ENCODE data around the gene MACF1. TPM values are rescaled to one million over a fixed set of nuclear protein-coding genes. Genes with fewer than 3 reads are reported as not detected.

MACF1 gene
- total RNA-seq, 1 experiment from 2014 or later: 190 TPM

DNA sequence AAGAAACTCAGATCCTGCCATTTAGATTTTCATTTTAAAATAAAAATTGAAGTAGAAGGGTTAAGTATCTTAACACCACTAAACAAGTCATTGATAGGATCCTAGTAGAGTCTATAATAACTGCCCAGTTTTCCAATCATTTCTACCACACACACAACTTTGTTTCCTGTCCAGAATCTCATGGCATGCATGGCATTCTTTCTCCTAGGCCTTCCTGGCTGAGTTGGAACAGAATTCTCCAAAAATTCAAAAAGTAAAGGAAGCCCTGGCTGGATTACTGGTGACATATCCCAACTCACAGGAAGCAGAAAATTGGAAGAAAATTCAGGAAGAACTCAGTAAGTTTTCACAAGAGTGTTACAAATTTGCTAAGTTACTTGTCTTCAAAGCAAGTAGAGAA lies 175.5 kb downstream of the MACF1 start:
- H3K4me3 Mint-ChIP-seq: no peak overlapping the region
- H3K4ac ChIP-seq (ENCODE audit: low read depth, low read length): no peak overlapping the region
- H3K9me3 Mint-ChIP-seq: no peaks in the 10 kb centered on the region
- H2BK15ac ChIP-seq (ENCODE audit: low read depth, low read length): no peak overlapping the region
- no peaks in the 10 kb centered on the region for H3K23me2 ChIP-seq (ENCODE audit: insufficient read length, low read depth, low read length, poor library complexity, severe bottlenecking)
- H3K79me2 ChIP-seq (ENCODE audit: insufficient read depth, low read length): no peaks in the 10 kb centered on the region
- no peak overlapping the region for H3K27ac ChIP-seq (ENCODE audit: insufficient read length, low read depth, low read length)
- no peaks in the 10 kb centered on the region; the same call in 1 of the 2 replicates for H3K27me3 Mint-ChIP-seq (ENCODE audit: low read depth)
- no peak overlapping the region for H3K18ac ChIP-seq (ENCODE audit: insufficient read length, low read depth, low read length)
- DNase-seq: no peak
- H2BK120ac ChIP-seq (ENCODE audit: low read depth, low read length, poor library complexity, severe bottlenecking): no peak overlapping the region
- no peak overlapping the region for H3K14ac ChIP-seq (ENCODE audit: insufficient read depth, low read length)
- H4K8ac ChIP-seq (replicated peaks; ENCODE audit: insufficient read length, low read depth, low read length): no peak overlapping the region
- no peak overlapping the region for H2AK5ac ChIP-seq (ENCODE audit: insufficient read length, low read length)
- no peaks in the 10 kb centered on the region for H3K27me3 ChIP-seq (ENCODE audit: insufficient read depth, low read length)
- no peaks in the 10 kb centered on the region for H4K20me1 ChIP-seq (ENCODE audit: control insufficient read depth, insufficient read depth, insufficient read length)
- H3K23ac ChIP-seq (ENCODE audit: insufficient read length, low read depth, low read length): no peak overlapping the region
- H4K91ac ChIP-seq (ENCODE audit: insufficient read length, low read depth, low read length): no peak overlapping the region
- no peak overlapping the region for H3K27ac Mint-ChIP-seq
- H3K4me1 Mint-ChIP-seq: peaks cover 0 to 2% of the 10 kb centered on the region in 2 experiments; a peak in 1 of 4 replicates
- no peak overlapping the region for H2BK20ac ChIP-seq (ENCODE audit: low read depth, low read length, poor library complexity, severe bottlenecking)
- peaks cover 14 to 58% (median 57%) of the 10 kb centered on the region in 3 experiments; a peak in 6 of 7 replicates for H3K36me3 Mint-ChIP-seq (ENCODE audit: insufficient read depth in 1 of 3, low read depth in 3 of 3)
- no peak overlapping the region for H3K56ac ChIP-seq (ENCODE audit: insufficient read length, low read depth, low read length)
- H3T11ph ChIP-seq (ENCODE audit: low read length): no peak overlapping the region
- no peak overlapping the region for H3K4me2 ChIP-seq (ENCODE audit: insufficient read depth, insufficient read length, low read length)
- H4K5ac ChIP-seq (ENCODE audit: insufficient read length, low read depth, low read length): no peak overlapping the region
- H2AFZ ChIP-seq (ENCODE audit: low read length): no peak overlapping the region
- H3K79me1 ChIP-seq (ENCODE audit: insufficient read depth, low read depth, low read length, poor library complexity, severe bottlenecking): no peaks in the 10 kb centered on the region
- no peaks in the 10 kb centered on the region for H3K4me1 ChIP-seq (ENCODE audit: insufficient read depth, low read length)
- no peaks in the 10 kb centered on the region for H3K9me3 ChIP-seq (ENCODE audit: control insufficient read depth, low read depth, low read length)
- TF ChIP-seq, protein P1, sequence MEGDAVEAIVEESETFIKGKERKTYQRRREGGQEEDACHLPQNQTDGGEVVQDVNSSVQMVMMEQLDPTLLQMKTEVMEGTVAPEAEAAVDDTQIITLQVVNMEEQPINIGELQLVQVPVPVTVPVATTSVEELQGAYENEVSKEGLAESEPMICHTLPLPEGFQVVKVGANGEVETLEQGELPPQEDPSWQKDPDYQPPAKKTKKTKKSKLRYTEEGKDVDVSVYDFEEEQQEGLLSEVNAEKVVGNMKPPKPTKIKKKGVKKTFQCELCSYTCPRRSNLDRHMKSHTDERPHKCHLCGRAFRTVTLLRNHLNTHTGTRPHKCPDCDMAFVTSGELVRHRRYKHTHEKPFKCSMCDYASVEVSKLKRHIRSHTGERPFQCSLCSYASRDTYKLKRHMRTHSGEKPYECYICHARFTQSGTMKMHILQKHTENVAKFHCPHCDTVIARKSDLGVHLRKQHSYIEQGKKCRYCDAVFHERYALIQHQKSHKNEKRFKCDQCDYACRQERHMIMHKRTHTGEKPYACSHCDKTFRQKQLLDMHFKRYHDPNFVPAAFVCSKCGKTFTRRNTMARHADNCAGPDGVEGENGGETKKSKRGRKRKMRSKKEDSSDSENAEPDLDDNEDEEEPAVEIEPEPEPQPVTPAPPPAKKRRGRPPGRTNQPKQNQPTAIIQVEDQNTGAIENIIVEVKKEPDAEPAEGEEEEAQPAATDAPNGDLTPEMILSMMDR (conservative IDR thresholded peaks at IDR 0.05): no peak
- H2BK12ac ChIP-seq (ENCODE audit: insufficient read length, low read depth, low read length): no peak overlapping the region
- H2BK5ac ChIP-seq (ENCODE audit: insufficient read length, low read length): no peak overlapping the region
- H3K9ac ChIP-seq (ENCODE audit: extremely low read depth, insufficient read length, low read length): no peak overlapping the region
